Stimulated activated naive B cell treated with anti-CD40 and anti-IgM and Interleukin-4, amounts not matched to agents 10 μg/mL and 1 μg/mL and 100 μg/mL, for 72 hours (primary cell): ENCODE results near the gene RPP21.

Source experiments
- ATAC-seq, 2 donors: fragments of 150-1000 bp; cut with Tn5 transposase; replicated peaks; 2 replicates each; pipeline ENCODE4 v1.10.0; 2021; ENCODE audit warnings: moderate library complexity in 1 of 2
- DNase-seq: peaks from one replicate; pipeline ENCODE4 v3.0.0; 2021
- H3K27ac Mint-ChIP-seq: one replicate; pipeline ENCODE4 v1.8.0; 2022; ENCODE audit warnings: mild to moderate bottlenecking, mixed read lengths
- H3K27me3 Mint-ChIP-seq, 2 donors: one replicate each; pipeline ENCODE4 v1.8.0; 2022; ENCODE audit warnings: mixed read lengths in 2 of 2
- H3K36me3 Mint-ChIP-seq, 2 donors: one replicate each; pipeline ENCODE4 v1.8.0; 2022; ENCODE audit warnings: mixed read lengths in 2 of 2, mild to moderate bottlenecking in 1 of 2
- H3K4me1 Mint-ChIP-seq, 2 donors: one replicate each; pipeline ENCODE4 v1.8.0; 2022; ENCODE audit warnings: mixed read lengths in 2 of 2, mild to moderate bottlenecking in 1 of 2
- H3K4me3 Mint-ChIP-seq, 2 donors: one replicate each; pipeline ENCODE4 v1.8.0; 2022; ENCODE audit warnings: mild to moderate bottlenecking in 2 of 2, mixed read lengths in 2 of 2, moderate library complexity in 1 of 2
- H3K9me3 Mint-ChIP-seq, 2 donors: one replicate each; pipeline ENCODE4 v1.8.0; 2022; ENCODE audit warnings: mixed read lengths in 2 of 2, mild to moderate bottlenecking in 1 of 2

RPP21 gene

DNA sequence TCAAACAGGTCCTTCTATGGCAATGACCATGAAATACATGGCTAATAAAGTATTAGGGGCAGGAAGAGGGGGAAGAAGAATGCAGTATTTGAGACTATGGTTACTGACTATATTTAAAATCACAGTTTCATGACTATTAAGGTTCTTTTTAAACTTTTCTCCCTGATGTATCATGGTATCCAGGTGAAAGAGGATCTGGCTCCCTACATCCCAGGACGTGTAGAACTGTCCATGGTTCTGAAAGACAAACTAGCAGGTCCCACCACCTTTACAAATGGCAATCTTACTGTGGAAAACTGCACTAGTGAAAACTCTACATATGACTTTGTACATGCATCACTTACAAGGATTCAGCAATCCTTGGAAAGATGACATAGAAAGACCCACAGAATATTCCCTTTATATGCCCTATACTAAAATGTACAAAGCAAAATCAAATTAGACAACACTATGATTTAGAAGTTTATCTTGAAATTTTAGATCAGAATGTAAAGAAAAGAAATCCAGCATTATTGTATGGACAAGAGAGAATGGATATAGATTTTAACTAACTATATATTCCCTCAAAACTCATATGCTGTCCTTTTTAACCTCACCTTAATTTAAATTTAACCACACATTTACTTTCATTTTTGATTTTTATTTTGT is 33.5 kb downstream of the RPP21 start:
- ATAC-seq, result no peak
- Mint-ChIP-seq H3K4me1 (no peaks in the 10 kb centered on the region), H3K9me3 (no peaks in the 10 kb centered on the region), H3K27me3 (peaks cover 27 to 69% of the 10 kb centered on the region in 2 donors), H3K36me3 (no peaks in the 10 kb centered on the region), H3K27ac (no peak overlapping the region), H3K4me3 (no peak overlapping the region)
- no peak for DNase-seq

DNA sequence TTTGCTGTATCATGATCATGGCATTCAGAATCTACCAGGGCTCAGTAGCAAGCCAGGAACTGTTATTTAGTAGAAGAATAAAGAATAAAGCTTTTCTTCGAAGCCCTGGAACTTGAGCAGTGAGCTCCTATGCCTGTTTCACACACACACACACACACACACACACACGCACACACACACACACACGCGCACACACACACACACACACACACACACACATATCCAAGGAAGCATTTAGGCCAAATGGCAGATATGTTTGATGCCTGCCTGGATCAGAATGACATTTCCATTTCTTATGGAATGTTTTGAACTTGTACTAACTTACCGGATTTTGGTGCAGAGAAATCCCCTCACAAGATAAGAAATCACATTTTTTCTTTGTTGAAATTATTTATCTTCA is 35.5 kb downstream of the RPP21 start:
- DNase-seq, result no peak
- Mint-ChIP-seq H3K4me1 (no peaks in the 10 kb centered on the region), H3K27me3 (peaks cover 38 to 80% of the 10 kb centered on the region in 2 donors), H3K36me3 (no peaks in the 10 kb centered on the region), H3K9me3 (no peaks in the 10 kb centered on the region), H3K27ac (no peak overlapping the region), H3K4me3 (no peak overlapping the region)
- ATAC-seq, result no peak

DNA sequence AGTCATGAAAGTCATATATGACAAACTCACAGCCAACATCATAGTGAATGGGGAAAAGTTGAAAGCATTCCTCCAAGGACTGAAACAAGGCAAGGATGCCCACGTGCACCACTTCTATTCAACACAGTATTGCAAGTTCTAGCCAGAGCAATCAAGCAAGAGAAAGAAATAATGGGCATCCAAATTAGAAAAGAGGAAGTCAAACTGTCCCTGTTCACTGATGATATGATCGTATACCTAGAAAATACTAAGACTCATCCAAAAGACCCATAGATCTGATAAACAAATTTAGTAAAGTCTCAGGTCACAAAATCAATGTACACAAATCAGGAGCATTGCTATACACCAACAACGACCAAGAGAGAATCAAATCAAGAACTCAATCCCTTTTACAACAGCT is 41.2 kb downstream of the RPP21 start:
- Mint-ChIP-seq H3K4me1 (peaks cover 0 to 2% of the 10 kb centered on the region in 2 donors), H3K4me3 (no peak overlapping the region), H3K27me3 (peaks cover 62 to 79% of the 10 kb centered on the region in 2 donors), H3K27ac (no peak overlapping the region), H3K9me3 (no peaks in the 10 kb centered on the region), H3K36me3 (no peaks in the 10 kb centered on the region)
- ATAC-seq (no peak), DNase-seq (no peak)

- Mint-ChIP-seq H3K4me1 (peaks cover 0 to 1% of the 10 kb centered on the region in 2 donors), H3K36me3 (no peaks in the 10 kb centered on the region), H3K9me3 (no peaks in the 10 kb centered on the region), H3K27me3 (peaks cover 60 to 64% of the 10 kb centered on the region in 2 donors), H3K4me3 (no peak overlapping the region), H3K27ac (no peak overlapping the region)
- DNase-seq (no peak), ATAC-seq (no peak)
Measured at GRCh38 chr6:30391240-30391639, 46.3 kb downstream of the RPP21 start.

GRCh38 chr6:30394139-30394538 is 49.2 kb downstream of the RPP21 start:
- no peaks in the 10 kb centered on the region for H3K9me3 Mint-ChIP-seq
- peaks cover 0 to 3% of the 10 kb centered on the region in 2 donors for H3K4me1 Mint-ChIP-seq
- no peak for DNase-seq
- no peaks in the 10 kb centered on the region for H3K36me3 Mint-ChIP-seq
- no peak overlapping the region for H3K27ac Mint-ChIP-seq
- no peak overlapping the region for H3K4me3 Mint-ChIP-seq
- no peak for ATAC-seq
- peaks cover 61 to 65% of the 10 kb centered on the region in 2 donors for H3K27me3 Mint-ChIP-seq
